Mucosa of descending colon (tissue), 3 donors: ENCODE measurements around the gene MRPL28. TPM values are rescaled to one million over a fixed set of nuclear protein-coding genes. Genes with fewer than 3 reads are reported as not detected.
"Not testable (repeated sequence)": the region's sequence is repeated elsewhere in the genome, so short reads cannot be mapped to it uniquely, and the experiment has no call there.

Source experiments
- ATAC-seq: fragments of 200-7000 bp; cut with Tn5 transposase; one replicate; pipeline ENCODE4 v1.9.1; 2020; ENCODE audit warnings: mild to moderate bottlenecking, moderate library complexity
- DNase-seq, 3 donors: peaks; one replicate each; pipeline ENCODE4 v3.0.0-alpha.2; 2020
- H3K36me3 ChIP-seq: fragments of 200-600 bp; one replicate; pipeline ENCODE4 v1.8.0; 2021; ENCODE audit warnings: low read depth, mild to moderate bottlenecking
- H3K4me1 ChIP-seq: fragments of 200-600 bp; one replicate; pipeline ENCODE4 v1.8.0; 2021; ENCODE audit warnings: low read depth, mild to moderate bottlenecking
- H3K4me3 ChIP-seq: fragments of 200-600 bp; one replicate; pipeline ENCODE4 v1.8.0; 2021; ENCODE audit warnings: mild to moderate bottlenecking
- H3K9me3 ChIP-seq: fragments of 200-600 bp; one replicate; pipeline ENCODE4 v1.8.0; 2021; ENCODE audit warnings: mild to moderate bottlenecking
- intact Hi-C, 2 donors: fragments of 100-400 bp; cut with DNase I in 1 of 2; cut with micrococcal nuclease in 1 of 2; formaldehyde crosslinking; loops; one replicate each; pipeline versions ENCODE4 v1.11.0 to v1.11.1; 2022; cut with DNase I, micrococcal nuclease
- total RNA-seq, 3 donors: library from RNA; stranded (reverse); fragmentation: NEBNext Ultra II Directional in 2 of 3; extraction: Animal tissue kit (Norgen Biotek cat#: 25700) in 2 of 3; gene quantifications; one replicate each; pipeline versions ENCODE4 v1.2.1 to v1.2.4, GENCODE V29; 2021 to 2023
- TF ChIP-seq, protein P1 (sequence below): fragments of 200-600 bp; IDR thresholded peaks from one replicate; pipeline ENCODE4 v1.8.0; 2022; ENCODE audit warnings: antibody characterized with exemption, mild to moderate bottlenecking
- donor health status: DM: no; HTN: no; CAD: no; lungs with moderate emphysema.
- donor health status: DM: no; HTN: no; CAD: no.
- donor health status: DM: no; HTN: yes; CAD: no.

Gene MRPL28
- total RNA-seq, 3 donors from 2014 or later: 39.7 to 53.8 (median 49.1) TPM

- intact Hi-C loops: no loop called here
- H3K4me1 ChIP-seq: peaks cover 17% of the 10 kb centered on the region
- TF ChIP-seq, protein P1, sequence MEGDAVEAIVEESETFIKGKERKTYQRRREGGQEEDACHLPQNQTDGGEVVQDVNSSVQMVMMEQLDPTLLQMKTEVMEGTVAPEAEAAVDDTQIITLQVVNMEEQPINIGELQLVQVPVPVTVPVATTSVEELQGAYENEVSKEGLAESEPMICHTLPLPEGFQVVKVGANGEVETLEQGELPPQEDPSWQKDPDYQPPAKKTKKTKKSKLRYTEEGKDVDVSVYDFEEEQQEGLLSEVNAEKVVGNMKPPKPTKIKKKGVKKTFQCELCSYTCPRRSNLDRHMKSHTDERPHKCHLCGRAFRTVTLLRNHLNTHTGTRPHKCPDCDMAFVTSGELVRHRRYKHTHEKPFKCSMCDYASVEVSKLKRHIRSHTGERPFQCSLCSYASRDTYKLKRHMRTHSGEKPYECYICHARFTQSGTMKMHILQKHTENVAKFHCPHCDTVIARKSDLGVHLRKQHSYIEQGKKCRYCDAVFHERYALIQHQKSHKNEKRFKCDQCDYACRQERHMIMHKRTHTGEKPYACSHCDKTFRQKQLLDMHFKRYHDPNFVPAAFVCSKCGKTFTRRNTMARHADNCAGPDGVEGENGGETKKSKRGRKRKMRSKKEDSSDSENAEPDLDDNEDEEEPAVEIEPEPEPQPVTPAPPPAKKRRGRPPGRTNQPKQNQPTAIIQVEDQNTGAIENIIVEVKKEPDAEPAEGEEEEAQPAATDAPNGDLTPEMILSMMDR: no peak
- ATAC-seq (no peak), DNase-seq (no peak)
- no peaks in the 10 kb centered on the region for H3K36me3 ChIP-seq
- no peak overlapping the region for H3K4me3 ChIP-seq
- no peaks in the 10 kb centered on the region for H3K9me3 ChIP-seq
Observed at GRCh38 chr16:333406-334094, 36.8 kb downstream of the MRPL28 start.

DNA sequence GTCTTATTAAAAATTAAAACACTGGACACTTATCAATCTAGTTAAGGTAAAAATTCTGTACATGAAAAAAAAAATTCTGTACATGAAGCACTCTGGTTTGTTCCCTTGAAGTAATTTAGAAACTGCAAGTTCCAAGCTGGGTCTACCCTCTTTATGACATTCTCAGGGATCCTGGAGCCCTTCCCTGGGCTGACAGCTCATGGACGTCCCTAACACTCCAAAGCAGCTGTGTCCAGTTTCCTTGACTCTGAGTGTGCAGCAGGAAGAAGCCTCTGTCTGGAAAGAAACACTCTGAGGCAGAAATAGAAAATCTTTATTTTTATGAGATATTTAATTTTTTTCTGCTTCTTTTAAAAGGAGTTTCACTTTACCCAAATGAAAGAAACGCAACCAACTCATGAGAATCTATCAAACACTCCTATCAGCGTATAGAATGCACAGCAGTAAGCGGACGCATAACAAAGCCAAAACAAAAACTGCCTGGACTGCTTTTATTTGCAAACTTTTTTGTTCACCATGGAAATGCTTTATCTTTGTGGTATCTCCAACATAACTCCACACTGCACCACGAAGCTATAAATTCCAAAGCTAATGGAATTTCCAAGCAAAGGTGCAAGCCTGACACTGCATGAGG lies 39.0 kb downstream of the MRPL28 start:
- H3K4me1 ChIP-seq: peaks cover 37% of the 10 kb centered on the region
- ATAC-seq, H3K4me3 ChIP-seq, H3K9me3 ChIP-seq, DNase-seq, H3K36me3 ChIP-seq, intact Hi-C loops: not testable (repeated sequence)

GRCh38 chr16:330741-331140 lies 39.6 kb downstream of the MRPL28 start:
- DNase-seq: no peak
- ATAC-seq: no peak
- Histone ChIP-seq H3K36me3 (no peaks in the 10 kb centered on the region), H3K4me3 (no peak overlapping the region), H3K9me3 (no peaks in the 10 kb centered on the region), H3K4me1 (peaks cover 41% of the 10 kb centered on the region)
- intact Hi-C loops: no loop called here
- TF ChIP-seq, protein P1: no peak

GRCh38 chr16:325375-326145 lies 44.8 kb downstream of the MRPL28 start:
- H3K36me3 ChIP-seq: no peaks in the 10 kb centered on the region
- peaks cover 55% of the 10 kb centered on the region for H3K4me1 ChIP-seq
- no peaks in the 10 kb centered on the region for H3K9me3 ChIP-seq
- TF ChIP-seq, protein P1: no peak
- intact Hi-C loops: no loop called here
- no peak for ATAC-seq
- DNase-seq: peak in 1 of 3 donors; percentile 54
- H3K4me3 ChIP-seq: no peak overlapping the region

- H3K36me3 ChIP-seq: no peaks in the 10 kb centered on the region
- DNase-seq: peak; percentile 57 to 82 (median 75)
- intact Hi-C loops: no loop called here
- no peak overlapping the region for H3K4me3 ChIP-seq
- TF ChIP-seq, protein P1: no peak
- H3K9me3 ChIP-seq: no peaks in the 10 kb centered on the region
- peaks cover 49% of the 10 kb centered on the region for H3K4me1 ChIP-seq
- ATAC-seq: peak; percentile 44
Observed at GRCh38 chr16:324451-325334, 45.6 kb downstream of the MRPL28 start.
